SK-N-MC (cell line): ENCODE results near the gene SUCLG2.

Experiments
- DNase-seq: peaks from one replicate; pipeline ENCODE4 v3.0.0-alpha.2; 2011; ENCODE audit warnings: low read depth, low spot score
- H3K27ac ChIP-seq: fragments of 200-600 bp; sonication (generic); 2 replicates; pipeline ENCODE4 v1.5.1; 2016; ENCODE audit warnings: mixed run types
- H3K36me3 ChIP-seq: fragments of 200-600 bp; sonication (generic); 2 replicates; pipeline ENCODE4 v1.6.1; 2017; ENCODE audit warnings: antibody characterized with exemption, low read length, mixed read lengths; ENCODE audit not compliant: insufficient read depth
- H3K4me3 ChIP-seq: fragments of 200-600 bp; sonication (generic); 2 replicates; pipeline ENCODE4 v1.5.1; 2016
- H3K9ac ChIP-seq: fragments of 200-600 bp; sonication (generic); 2 replicates; pipeline ENCODE4 v1.8.0; 2017; ENCODE audit warnings: mixed run types, mixed read lengths; ENCODE audit not compliant: insufficient read length
- H3K9me3 ChIP-seq: fragments of 200-600 bp; sonication (generic); 2 replicates; pipeline ENCODE4 v1.6.1; 2017; ENCODE audit warnings: low read depth, mild to moderate bottlenecking, antibody characterized with exemption, low read length, moderate library complexity, mixed read lengths
- EZH2 ChIP-seq: fragments of 200-600 bp; sonication (generic); IDR thresholded peaks from one replicate; pipeline ENCODE4 v1.6.1; 2017; ENCODE audit warnings: antibody characterized with exemption
- FOXP2 ChIP-seq: optimal IDR thresholded peaks from 2 replicates; pipeline ENCODE3; 2011; ENCODE audit warnings: mild to moderate bottlenecking, moderate library complexity; ENCODE audit not compliant: insufficient read depth; ENCODE audit errors: extremely low read length, control extremely low read depth
- POLR2AphosphoS5 ChIP-seq: IDR thresholded peaks from 2 replicates; pipeline ENCODE4 v1.6.1; 2012; ENCODE audit warnings: mild to moderate bottlenecking, low read depth, low read length, borderline replicate concordance

The SUCLG2 gene

GRCh38 chr3:67526246-67526645, 128.2 kb downstream of the SUCLG2 start:
- TF ChIP-seq FOXP2 (no peak), EZH2 (no peak), POLR2AphosphoS5 (no peak)
- Histone ChIP-seq H3K9me3 (no peaks in the 10 kb centered on the region), H3K9ac (no peak overlapping the region), H3K27ac (no peak overlapping the region), H3K4me3 (no peak overlapping the region), H3K36me3 (no peaks in the 10 kb centered on the region)
- DNase-seq: no peak

GRCh38 chr3:67524046-67524445, 130.4 kb downstream of the SUCLG2 start:
- TF ChIP-seq POLR2AphosphoS5: no peak
- Histone ChIP-seq H3K36me3 (no peaks in the 10 kb centered on the region), H3K27ac (no peak overlapping the region), H3K9me3 (no peaks in the 10 kb centered on the region), H3K9ac (no peak overlapping the region), H3K4me3 (no peak overlapping the region)
- DNase-seq: no peak

- DNase-seq: no peak
- Histone ChIP-seq H3K36me3 (no peaks in the 10 kb centered on the region), H3K27ac (no peak overlapping the region), H3K9me3 (no peaks in the 10 kb centered on the region), H3K9ac (no peak overlapping the region), H3K4me3 (no peak overlapping the region)
- TF ChIP-seq EZH2 (no peak), FOXP2 (no peak), POLR2AphosphoS5 (no peak)
These were observed 132.3 kb downstream of the SUCLG2 start for GRCh38 chr3:67522081-67522480.

GRCh38 chr3:67521053-67521646, 133.3 kb downstream of the SUCLG2 start:
- Histone ChIP-seq H3K27ac (no peak overlapping the region), H3K36me3 (no peaks in the 10 kb centered on the region), H3K9me3 (no peaks in the 10 kb centered on the region), H3K9ac (no peak overlapping the region), H3K4me3 (no peak overlapping the region)
- TF ChIP-seq FOXP2 (no peak), EZH2 (no peak), POLR2AphosphoS5 (no peak)
- DNase-seq: no peak

- H3K36me3 ChIP-seq: no peaks in the 10 kb centered on the region
- H3K9ac ChIP-seq: no peak overlapping the region
- no peak overlapping the region for H3K4me3 ChIP-seq
- TF ChIP-seq FOXP2 (no peak), EZH2 (no peak), POLR2AphosphoS5 (no peak)
- no peak overlapping the region for H3K27ac ChIP-seq
- no peaks in the 10 kb centered on the region for H3K9me3 ChIP-seq
- no peak for DNase-seq
These were observed 136.2 kb downstream of the SUCLG2 start for GRCh38 chr3:67518236-67518635.

GRCh38 chr3:67517781-67518180, 136.6 kb downstream of the SUCLG2 start:
- no peak overlapping the region for H3K27ac ChIP-seq
- H3K36me3 ChIP-seq: no peaks in the 10 kb centered on the region
- DNase-seq: no peak
- no peaks in the 10 kb centered on the region for H3K9me3 ChIP-seq
- no peak overlapping the region for H3K4me3 ChIP-seq
- H3K9ac ChIP-seq: no peak overlapping the region
- no peak for TF ChIP-seq EZH2
- TF ChIP-seq POLR2AphosphoS5: no peak
- TF ChIP-seq FOXP2: no peak

GRCh38 chr3:67516496-67516895, 137.9 kb downstream of the SUCLG2 start:
- Histone ChIP-seq H3K36me3 (no peaks in the 10 kb centered on the region), H3K27ac (no peak overlapping the region), H3K9me3 (no peaks in the 10 kb centered on the region), H3K4me3 (no peak overlapping the region), H3K9ac (no peak overlapping the region)
- no peak for DNase-seq
- TF ChIP-seq POLR2AphosphoS5 (no peak), FOXP2 (no peak), EZH2 (no peak)

GRCh38 chr3:67515778-67516177, 138.6 kb downstream of the SUCLG2 start:
- DNase-seq: no peak
- TF ChIP-seq EZH2 (no peak), POLR2AphosphoS5 (no peak), FOXP2 (no peak)
- H3K4me3 ChIP-seq: no peak overlapping the region
- no peak overlapping the region for H3K9ac ChIP-seq
- H3K9me3 ChIP-seq: no peaks in the 10 kb centered on the region
- H3K36me3 ChIP-seq: no peaks in the 10 kb centered on the region
- no peak overlapping the region for H3K27ac ChIP-seq

- DNase-seq: no peak
- Histone ChIP-seq H3K27ac (no peak overlapping the region), H3K36me3 (no peaks in the 10 kb centered on the region), H3K9ac (no peak overlapping the region), H3K9me3 (no peaks in the 10 kb centered on the region), H3K4me3 (no peak overlapping the region)
- TF ChIP-seq EZH2 (no peak), FOXP2 (no peak), POLR2AphosphoS5 (no peak)
These were observed 144.8 kb downstream of the SUCLG2 start for GRCh38 chr3:67509471-67510075.
